ENCODE results near the gene AASS. TPM values are rescaled to one million over a fixed set of nuclear protein-coding genes. Genes with fewer than 3 reads are reported as not detected.
"Not testable (repeated sequence)": the region's sequence is repeated elsewhere in the genome, so short reads cannot be mapped to it uniquely, and the experiment has no call there.

The AASS gene
- 82.0 and 84.4 TPM in 2 replicates for total RNA-seq
- long read RNA-seq, transcript AASS-203 (24 exons, 3,163 nt) = major isoform, 95 of 185 reads
- long read RNA-seq, partial matches to known transcripts = 49 of 185 reads
- long read RNA-seq, other reads (novel, unspliced or antisense) = 37 of 185 reads

DNA sequence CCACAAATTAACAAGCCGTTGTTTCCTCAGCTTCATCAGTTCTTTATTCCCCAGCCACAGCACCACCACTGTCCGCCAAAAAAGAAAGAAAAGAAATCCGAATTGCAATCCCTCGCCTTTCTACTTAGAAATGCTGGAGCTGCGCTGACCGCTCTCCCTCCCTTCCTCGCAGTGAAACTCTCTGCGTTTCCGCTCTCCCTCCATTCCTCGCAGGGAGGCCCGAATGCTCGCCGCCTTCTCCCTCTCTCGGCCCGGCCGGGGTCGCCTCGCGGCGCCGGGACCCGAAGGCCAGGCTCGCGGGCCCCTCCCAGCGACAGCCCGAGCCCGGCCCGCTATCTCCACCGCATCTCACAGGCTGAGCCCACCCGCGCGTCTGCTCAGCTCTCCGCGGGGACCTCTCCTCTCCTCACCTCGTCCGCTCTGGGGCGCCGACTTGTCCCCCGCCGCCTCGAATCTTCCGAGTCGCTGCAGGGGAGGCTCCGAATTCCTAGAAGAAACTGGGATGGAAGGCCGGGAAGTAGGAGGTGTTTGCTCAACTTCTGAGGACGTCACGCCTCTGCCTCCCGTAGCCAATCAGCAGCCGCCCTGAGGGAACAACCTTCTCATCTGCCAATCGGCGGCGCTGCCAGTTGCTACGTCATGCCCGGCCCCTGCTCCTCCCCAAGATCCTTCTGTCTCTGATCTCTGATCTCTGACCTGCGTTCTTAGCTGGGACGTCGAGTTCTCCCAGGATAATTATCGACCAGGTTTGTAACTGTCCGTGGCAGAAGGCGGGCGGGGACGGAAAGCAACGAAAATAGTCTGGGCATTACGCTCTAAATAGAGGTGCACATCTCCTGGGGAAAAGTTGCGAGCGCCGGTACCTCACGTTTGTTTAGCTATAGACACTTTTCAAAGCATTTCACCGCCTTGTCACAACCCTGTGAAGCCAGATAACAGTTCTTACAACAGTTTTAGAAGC, at the start of gene AASS:
AASS (minus strand) TSS at position 499 of the 961 bp plus-strand sequence. CDS start 10,523 bp downstream, outside the sequence.
- H3K9me3 Mint-ChIP-seq = no peaks in the 10 kb centered on the region
- H3K4me3 Mint-ChIP-seq = peak within 1 kb of the TSS; percentile 95
- H3K4me1 Mint-ChIP-seq = peaks cover 35% of the 10 kb centered on the region
- TF ChIP-seq, protein P1, sequence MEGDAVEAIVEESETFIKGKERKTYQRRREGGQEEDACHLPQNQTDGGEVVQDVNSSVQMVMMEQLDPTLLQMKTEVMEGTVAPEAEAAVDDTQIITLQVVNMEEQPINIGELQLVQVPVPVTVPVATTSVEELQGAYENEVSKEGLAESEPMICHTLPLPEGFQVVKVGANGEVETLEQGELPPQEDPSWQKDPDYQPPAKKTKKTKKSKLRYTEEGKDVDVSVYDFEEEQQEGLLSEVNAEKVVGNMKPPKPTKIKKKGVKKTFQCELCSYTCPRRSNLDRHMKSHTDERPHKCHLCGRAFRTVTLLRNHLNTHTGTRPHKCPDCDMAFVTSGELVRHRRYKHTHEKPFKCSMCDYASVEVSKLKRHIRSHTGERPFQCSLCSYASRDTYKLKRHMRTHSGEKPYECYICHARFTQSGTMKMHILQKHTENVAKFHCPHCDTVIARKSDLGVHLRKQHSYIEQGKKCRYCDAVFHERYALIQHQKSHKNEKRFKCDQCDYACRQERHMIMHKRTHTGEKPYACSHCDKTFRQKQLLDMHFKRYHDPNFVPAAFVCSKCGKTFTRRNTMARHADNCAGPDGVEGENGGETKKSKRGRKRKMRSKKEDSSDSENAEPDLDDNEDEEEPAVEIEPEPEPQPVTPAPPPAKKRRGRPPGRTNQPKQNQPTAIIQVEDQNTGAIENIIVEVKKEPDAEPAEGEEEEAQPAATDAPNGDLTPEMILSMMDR (conservative IDR thresholded peaks at IDR 0.05) = no peak
- DNase-seq (ENCODE audit: low read depth, low spot score) = peak; percentile 90
- peak within 1 kb of the TSS; percentile 99 for H3K27ac Mint-ChIP-seq (ENCODE audit: unreplicated experiment)
- no peaks in the 10 kb centered on the region for H3K27me3 Mint-ChIP-seq (ENCODE audit: low read depth)
- H3K36me3 Mint-ChIP-seq (ENCODE audit: low read depth) = peaks cover 3% of the 10 kb centered on the region

GRCh38 chr7:122188785-122189184, 44.7 kb upstream of the AASS start:
- DNase-seq (ENCODE audit: low read depth, low spot score) = no peak
- H3K27me3 Mint-ChIP-seq (ENCODE audit: low read depth) = no peaks in the 10 kb centered on the region
- no peak overlapping the region for H3K4me3 Mint-ChIP-seq
- H3K36me3 Mint-ChIP-seq (ENCODE audit: low read depth) = no peaks in the 10 kb centered on the region
- TF ChIP-seq, protein P1 (conservative IDR thresholded peaks at IDR 0.05) = no peak
- no peaks in the 10 kb centered on the region for H3K4me1 Mint-ChIP-seq
- no peak overlapping the region for H3K27ac Mint-ChIP-seq (ENCODE audit: unreplicated experiment)
- H3K9me3 Mint-ChIP-seq = peaks cover 6% of the 10 kb centered on the region

- Mint-ChIP-seq H3K4me1 (peaks cover 5% of the 10 kb centered on the region), H3K4me3 (no peak overlapping the region)
Measured at GRCh38 chr7:122183106-122183505, 39.1 kb upstream of the AASS start.

GRCh38 chr7:122182081-122182480, 38.0 kb upstream of the AASS start:
- peaks cover 5% of the 10 kb centered on the region for H3K4me1 Mint-ChIP-seq
- H3K36me3 Mint-ChIP-seq (ENCODE audit: low read depth) = no peaks in the 10 kb centered on the region
- peaks cover under 1% of the 10 kb centered on the region for H3K9me3 Mint-ChIP-seq
- DNase-seq (ENCODE audit: low read depth, low spot score) = no peak
- H3K27ac Mint-ChIP-seq (ENCODE audit: unreplicated experiment) = no peak overlapping the region
- TF ChIP-seq, protein P1 (conservative IDR thresholded peaks at IDR 0.05) = no peak
- no peak overlapping the region for H3K4me3 Mint-ChIP-seq
- no peaks in the 10 kb centered on the region for H3K27me3 Mint-ChIP-seq (ENCODE audit: low read depth)

More at GRCh38 chr7:122183106-122183505, 39.1 kb upstream of the AASS start:
- Mint-ChIP-seq H3K36me3 (ENCODE audit: low read depth) (no peaks in the 10 kb centered on the region), H3K27ac (ENCODE audit: unreplicated experiment) (no peak overlapping the region), H3K9me3 (no peaks in the 10 kb centered on the region), H3K27me3 (ENCODE audit: low read depth) (no peaks in the 10 kb centered on the region)
- TF ChIP-seq, protein P1 (conservative IDR thresholded peaks at IDR 0.05) = no peak
- DNase-seq (ENCODE audit: low read depth, low spot score) = no peak

DNA sequence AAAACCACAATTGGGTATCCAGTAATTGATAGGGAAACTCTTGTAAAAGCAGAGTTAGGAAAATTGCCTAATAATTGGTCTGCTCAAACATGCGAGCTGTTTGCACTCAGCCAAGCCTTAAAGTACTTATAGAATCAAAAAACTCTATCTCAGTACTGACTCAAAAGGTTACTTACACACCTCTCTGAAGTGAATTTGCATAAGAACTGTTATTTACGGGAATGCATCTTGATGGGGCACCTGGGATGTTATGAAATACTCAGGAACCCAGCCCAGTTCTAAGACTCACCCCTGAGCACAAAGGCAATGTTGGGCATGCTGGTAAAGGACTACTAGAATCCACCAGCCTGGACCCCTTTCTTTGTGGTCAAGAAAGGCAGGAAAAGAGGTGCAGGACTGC, 28.1 kb upstream of the AASS start:
- not testable (repeated sequence) for DNase-seq (ENCODE audit: low read depth, low spot score); H3K27ac Mint-ChIP-seq (ENCODE audit: unreplicated experiment); H3K4me3 Mint-ChIP-seq; H3K36me3 Mint-ChIP-seq (ENCODE audit: low read depth); H3K9me3 Mint-ChIP-seq; H3K27me3 Mint-ChIP-seq (ENCODE audit: low read depth); H3K4me1 Mint-ChIP-seq

DNA sequence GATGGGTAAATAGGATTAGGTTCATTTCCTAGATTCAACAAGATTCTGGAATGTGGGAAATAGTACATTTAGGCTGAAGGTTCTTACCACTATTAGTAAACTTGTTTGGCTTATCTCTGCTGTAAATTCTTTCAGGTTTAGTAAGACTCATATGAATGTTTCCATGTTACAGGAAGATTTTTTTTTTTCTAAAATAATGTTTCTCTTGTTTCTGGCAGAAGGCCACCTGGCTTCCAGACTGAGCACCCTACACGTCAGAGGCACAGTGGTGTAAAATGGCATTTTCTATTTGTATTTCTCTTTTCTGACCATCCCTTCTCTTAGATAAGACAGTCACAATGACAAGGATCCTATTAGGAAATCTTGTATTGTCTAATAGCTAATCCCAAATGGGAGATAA, 22.7 kb upstream of the AASS start:
- Mint-ChIP-seq H3K27ac (ENCODE audit: unreplicated experiment) (no peak overlapping the region), H3K36me3 (ENCODE audit: low read depth) (no peaks in the 10 kb centered on the region), H3K4me3 (no peak overlapping the region), H3K27me3 (ENCODE audit: low read depth) (no peaks in the 10 kb centered on the region), H3K4me1 (no peaks in the 10 kb centered on the region), H3K9me3 (no peaks in the 10 kb centered on the region)
- no peak for DNase-seq (ENCODE audit: low read depth, low spot score)
- TF ChIP-seq, protein P1 (conservative IDR thresholded peaks at IDR 0.05) = no peak
